CD14-positive monocyte (primary cell): ENCODE measurements around the gene DDX5. TPM values are rescaled to one million over a fixed set of nuclear protein-coding genes. Genes with fewer than 3 reads are reported as not detected.
A peak's percentile ranks its signal among the peaks of the same experiment; 100 is the strongest.

Experiments used
- DNase-seq, 3 donors: peaks; one replicate each; pipeline ENCODE4 v3.0.0-alpha.2; 2011 to 2022
- H2AFZ ChIP-seq: 2 replicates; pipeline ENCODE4 v1.6.0; 2012; ENCODE audit warnings: mild to moderate bottlenecking, low read depth, low read length, inconsistent platforms; ENCODE audit not compliant: insufficient read depth, poor library complexity, severe bottlenecking
- H3K27ac ChIP-seq, 2 donors: 1 replicate in 1 of 2; 2 replicates in 1 of 2; pipeline ENCODE4 v1.5.1; 2012 to 2013; ENCODE audit warnings: low read length in 2 of 2, control low read depth in 1 of 2, inconsistent platforms in 1 of 2, low read depth in 1 of 2, mild to moderate bottlenecking in 1 of 2
- H3K27me3 ChIP-seq, 2 donors: one replicate each; pipeline versions ENCODE4 v1.6.0 to v1.6.1; 2011 to 2013; ENCODE audit warnings: low read length in 2 of 2; ENCODE audit not compliant: control insufficient read depth in 2 of 2, insufficient read depth in 2 of 2
- H3K36me3 ChIP-seq, 2 donors: replicated peaks in 1 of 2; 1 replicate in 1 of 2; 2 replicates in 1 of 2; pipeline versions ENCODE4 v1.5.1 to v1.6.1; 2012 to 2013; ENCODE audit warnings: low read length in 2 of 2, control low read depth in 1 of 2, inconsistent platforms in 1 of 2, mild to moderate bottlenecking in 1 of 2; ENCODE audit not compliant: insufficient read depth in 2 of 2, control insufficient read depth in 1 of 2
- H3K4me1 ChIP-seq, 2 donors: 1 replicate in 1 of 2; 2 replicates in 1 of 2; pipeline versions ENCODE4 v1.5.1 to v1.6.1; 2012 to 2013; ENCODE audit warnings: low read length in 2 of 2, control low read depth in 1 of 2, inconsistent platforms in 1 of 2, mild to moderate bottlenecking in 1 of 2, moderate library complexity in 1 of 2; ENCODE audit not compliant: insufficient read depth in 2 of 2, control insufficient read depth in 1 of 2
- H3K4me2 ChIP-seq: replicated peaks from 2 replicates; pipeline ENCODE3; 2012; ENCODE audit warnings: low read length, moderate library complexity, mild to moderate bottlenecking; ENCODE audit not compliant: poor library complexity, severe bottlenecking; ENCODE audit errors: extremely low read depth
- H3K4me3 ChIP-seq, 3 experiments: fragments of 200-600 bp in 1 of 3; sonication (generic) in 1 of 3; replicated peaks in 1 of 3; 1 replicate in 2 of 3; 2 replicates in 1 of 3; pipeline ENCODE4 v1.5.1; 2011 to 2013; ENCODE audit warnings: low read length in 3 of 3, mild to moderate bottlenecking in 3 of 3, control low read depth in 2 of 3, low read depth in 2 of 3, inconsistent platforms in 1 of 3, moderate library complexity in 1 of 3
- H3K79me2 ChIP-seq: 2 replicates; pipeline ENCODE4 v1.6.0; 2012; ENCODE audit warnings: mild to moderate bottlenecking, control low read depth, inconsistent platforms, low read length, moderate library complexity; ENCODE audit not compliant: insufficient read depth
- H3K9ac ChIP-seq: 2 replicates; pipeline ENCODE4 v1.6.0; 2017; ENCODE audit warnings: low read length, mild to moderate bottlenecking; ENCODE audit not compliant: insufficient read depth, poor library complexity, severe bottlenecking
- H3K9me3 ChIP-seq, 2 donors: replicated peaks in 1 of 2; 1 replicate in 1 of 2; 2 replicates in 1 of 2; pipeline versions ENCODE4 v1.5.1 to v1.6.1; 2012 to 2013; ENCODE audit warnings: low read length in 2 of 2, control low read depth in 1 of 2; ENCODE audit not compliant: control insufficient read depth in 1 of 2, insufficient read depth in 1 of 2
- H4K20me1 ChIP-seq: 2 replicates; pipeline ENCODE4 v1.6.0; 2012; ENCODE audit warnings: mild to moderate bottlenecking, low read length, control low read depth, moderate library complexity; ENCODE audit not compliant: insufficient read depth
- H3K27ac Mint-ChIP-seq, 7 donors: one replicate each; pipeline ENCODE4 v1.8.0; 2020; ENCODE audit warnings: mild to moderate bottlenecking in 7 of 7, mixed read lengths in 7 of 7, moderate library complexity in 6 of 7, inconsistent platforms in 2 of 7
- H3K27me3 Mint-ChIP-seq, 3 donors: one replicate each; pipeline ENCODE4 v1.8.0; 2021 to 2022; ENCODE audit warnings: low read depth in 3 of 3, mild to moderate bottlenecking in 3 of 3, mixed read lengths in 3 of 3, moderate library complexity in 3 of 3, inconsistent platforms in 1 of 3
- H3K36me3 Mint-ChIP-seq, 2 donors: one replicate each; pipeline ENCODE4 v1.8.0; 2020; ENCODE audit warnings: mixed read lengths in 2 of 2, inconsistent platforms in 1 of 2, mild to moderate bottlenecking in 1 of 2
- H3K4me1 Mint-ChIP-seq: one replicate; pipeline ENCODE4 v1.8.0; 2020; ENCODE audit warnings: mild to moderate bottlenecking, mixed read lengths
- H3K4me3 Mint-ChIP-seq, 2 donors: one replicate each; pipeline ENCODE4 v1.8.0; 2020; ENCODE audit warnings: mild to moderate bottlenecking in 2 of 2, mixed read lengths in 2 of 2, moderate library complexity in 1 of 2
- H3K9me3 Mint-ChIP-seq, 7 donors: one replicate each; pipeline ENCODE4 v1.8.0; 2020 to 2022; ENCODE audit warnings: mixed read lengths in 7 of 7, mild to moderate bottlenecking in 6 of 7, moderate library complexity in 6 of 7, inconsistent platforms in 2 of 7
- CTCF ChIP-seq: fragments of 200-600 bp; IDR thresholded peaks from one replicate; pipeline ENCODE4 v1.8.0; 2022; ENCODE audit warnings: antibody characterized with exemption, mild to moderate bottlenecking
- whole genome bisulfite sequencing: methylation state at CpG from one replicate; pipeline ENCODE4 v1.1.5; 2013; ENCODE audit warnings: missing lambda C conversion rate; ENCODE audit not compliant: insufficient coverage; 5-methylcytosine and 5-hydroxymethylcytosine counted together
- intact Hi-C, 2 donors: fragments of 100-400 bp; cut with micrococcal nuclease; formaldehyde crosslinking; loops; one replicate each; pipeline versions ENCODE4 v1.15.0 to v1.15.1; 2023
- polyA plus RNA-seq, 3 donors: library from polyadenylated mRNA; depleted of rRNA in 1 of 3; unstranded in 2 of 3; stranded (reverse) in 1 of 3; fragments of 300-500 nt in 2 of 3; fragments of >200 nt in 1 of 3; fragmentation: Illumina TruSeq in 2 of 3; gene quantifications; 1 replicate in 2 of 3; 2 replicates in 1 of 3; pipeline ENCODE4 v1.2.3, GENCODE V29; 2012 to 2021

The DDX5 gene
- polyA plus RNA-seq, 3 donors: 642 to 2,061 (median 777) TPM

DNA sequence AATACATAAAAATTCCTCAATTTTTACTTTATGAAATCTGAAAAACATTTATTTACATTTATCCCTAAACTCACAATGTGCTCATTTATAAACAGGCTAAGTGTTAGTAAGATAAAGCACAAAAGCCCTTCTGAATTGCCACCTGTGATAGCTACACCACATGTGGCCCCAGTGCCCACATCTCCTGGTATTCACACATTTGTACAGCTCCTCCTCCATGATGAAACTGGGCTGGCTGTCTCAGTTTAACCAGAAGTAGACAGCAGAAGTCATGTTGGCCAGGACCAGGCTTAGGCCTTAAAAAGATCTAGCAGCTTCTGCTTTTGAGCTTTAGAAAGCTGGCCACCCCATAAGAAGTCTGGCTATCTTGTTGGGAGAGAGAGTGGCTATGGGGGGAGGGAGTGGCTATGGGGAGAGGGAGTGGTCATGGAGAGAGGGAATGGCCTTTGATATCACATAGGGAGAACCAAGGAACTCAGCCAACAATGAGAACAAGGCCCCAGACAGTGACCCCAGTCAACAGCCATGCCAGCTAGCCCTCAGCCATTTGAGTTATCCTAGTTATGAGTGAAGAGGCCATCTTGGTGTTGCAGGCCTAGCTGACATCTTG is 48.0 kb upstream of the DDX5 start:
- no peak overlapping the region for H3K4me3 Mint-ChIP-seq
- peaks cover 65 to 99% of the 10 kb centered on the region in 2 donors for H3K36me3 ChIP-seq

DNA sequence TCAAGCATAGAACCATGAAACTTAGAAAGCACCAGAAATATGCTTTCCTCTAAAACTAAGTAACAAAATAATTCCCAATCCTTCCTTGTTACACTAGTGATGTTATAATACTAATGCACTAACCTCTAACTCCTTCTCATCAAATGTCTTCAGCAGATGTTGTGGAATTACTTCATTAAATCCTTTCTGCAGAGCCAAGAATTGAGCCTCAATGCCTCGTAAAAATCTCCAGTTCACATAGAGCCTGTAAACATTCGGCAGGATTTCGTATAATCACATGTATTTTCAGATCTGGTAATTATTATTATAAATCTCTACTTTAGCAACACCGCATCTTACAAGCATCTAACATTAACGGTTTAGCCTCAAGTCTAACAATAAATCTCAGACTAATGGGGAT is 45.4 kb upstream of the DDX5 start:
- Mint-ChIP-seq H3K4me3 (no peak overlapping the region), H3K27me3 (peaks cover 0 to 2% (median 0%) of the 10 kb centered on the region in 3 donors), H3K4me1 (no peaks in the 10 kb centered on the region), H3K36me3 (peaks cover 63 to 85% of the 10 kb centered on the region in 2 donors), H3K27ac (no peak overlapping the region), H3K9me3 (no peaks in the 10 kb centered on the region)
- H3K9me3 ChIP-seq: no peaks in the 10 kb centered on the region
- no peaks in the 10 kb centered on the region for H4K20me1 ChIP-seq
- no peak for TF ChIP-seq CTCF
- no peak overlapping the region for H2AFZ ChIP-seq
- H3K4me2 ChIP-seq: no peak overlapping the region
- H3K4me3 ChIP-seq: no peak overlapping the region
- peaks cover 68 to 100% of the 10 kb centered on the region in 2 donors for H3K36me3 ChIP-seq
- H3K27me3 ChIP-seq: no peaks in the 10 kb centered on the region
- H3K9ac ChIP-seq: no peak overlapping the region
- DNase-seq: no peak
- no peaks in the 10 kb centered on the region for H3K79me2 ChIP-seq
- no peaks in the 10 kb centered on the region for H3K4me1 ChIP-seq
- intact Hi-C loops: no loop called here
- no CpG with 5 or more reads among the region's 5 CpGs for WGBS
- no peak overlapping the region for H3K27ac ChIP-seq

More for the DNA sequence above, 48.0 kb upstream of the DDX5 start:
- Histone ChIP-seq H3K27ac (no peak overlapping the region), H3K4me1 (no peaks in the 10 kb centered on the region), H3K9ac (no peak overlapping the region), H4K20me1 (no peaks in the 10 kb centered on the region), H3K9me3 (no peaks in the 10 kb centered on the region), H2AFZ (no peak overlapping the region), H3K27me3 (no peaks in the 10 kb centered on the region), H3K79me2 (no peaks in the 10 kb centered on the region), H3K4me3 (no peak overlapping the region), H3K4me2 (no peak overlapping the region)
- H3K36me3 Mint-ChIP-seq: peaks cover 65 to 82% of the 10 kb centered on the region in 2 donors
- intact Hi-C loops: no loop called here
- H3K9me3 Mint-ChIP-seq: no peaks in the 10 kb centered on the region
- DNase-seq: no peak
- H3K27ac Mint-ChIP-seq: peak overlapping the region in 3 of 7 donors; percentile 8 to 71 (median 8)
- TF ChIP-seq CTCF: no peak
- no peaks in the 10 kb centered on the region for H3K4me1 Mint-ChIP-seq
- H3K27me3 Mint-ChIP-seq: no peaks in the 10 kb centered on the region
